Ishikawa (cell line): ENCODE data around the gene LIF.

Experiments
- CEBPB ChIP-seq: IDR thresholded peaks from 2 replicates; pipeline ENCODE4 v1.6.1; 2012
- CREB1 ChIP-seq: IDR thresholded peaks from 2 replicates; pipeline ENCODE4 v1.6.1; 2012; ENCODE audit warnings: low read depth
- EGR1 ChIP-seq: IDR thresholded peaks from 2 replicates; pipeline ENCODE4 v1.6.1; 2012
- EP300 ChIP-seq: IDR thresholded peaks from 2 replicates; pipeline ENCODE4 v1.6.1; 2012; ENCODE audit warnings: borderline replicate concordance
- NFIC ChIP-seq: IDR thresholded peaks from 2 replicates; pipeline ENCODE4 v1.6.1; 2012
- RAD21 ChIP-seq: IDR thresholded peaks from 2 replicates; pipeline ENCODE4 v1.6.1; 2012; ENCODE audit warnings: low read depth
- REST ChIP-seq: IDR thresholded peaks from 2 replicates; pipeline ENCODE4 v1.6.1; 2012; ENCODE audit warnings: low read depth, mild to moderate bottlenecking
- TAF1 ChIP-seq: IDR thresholded peaks from 2 replicates; pipeline ENCODE4 v1.6.1; 2012; ENCODE audit warnings: low read depth, mild to moderate bottlenecking
- TCF12 ChIP-seq: IDR thresholded peaks from 2 replicates; pipeline ENCODE4 v1.6.1; 2012; ENCODE audit warnings: low read depth
- TEAD4 ChIP-seq: IDR thresholded peaks from 2 replicates; pipeline ENCODE4 v1.6.1; 2012
- USF1 ChIP-seq: IDR thresholded peaks from 2 replicates; pipeline ENCODE4 v1.6.1; 2012
- YY1 ChIP-seq: IDR thresholded peaks from 2 replicates; pipeline ENCODE4 v1.6.1; 2012; ENCODE audit warnings: low read depth
- TF ChIP-seq, protein P1 (sequence below): IDR thresholded peaks from 2 replicates; pipeline ENCODE4 v1.6.1; 2012

DNA sequence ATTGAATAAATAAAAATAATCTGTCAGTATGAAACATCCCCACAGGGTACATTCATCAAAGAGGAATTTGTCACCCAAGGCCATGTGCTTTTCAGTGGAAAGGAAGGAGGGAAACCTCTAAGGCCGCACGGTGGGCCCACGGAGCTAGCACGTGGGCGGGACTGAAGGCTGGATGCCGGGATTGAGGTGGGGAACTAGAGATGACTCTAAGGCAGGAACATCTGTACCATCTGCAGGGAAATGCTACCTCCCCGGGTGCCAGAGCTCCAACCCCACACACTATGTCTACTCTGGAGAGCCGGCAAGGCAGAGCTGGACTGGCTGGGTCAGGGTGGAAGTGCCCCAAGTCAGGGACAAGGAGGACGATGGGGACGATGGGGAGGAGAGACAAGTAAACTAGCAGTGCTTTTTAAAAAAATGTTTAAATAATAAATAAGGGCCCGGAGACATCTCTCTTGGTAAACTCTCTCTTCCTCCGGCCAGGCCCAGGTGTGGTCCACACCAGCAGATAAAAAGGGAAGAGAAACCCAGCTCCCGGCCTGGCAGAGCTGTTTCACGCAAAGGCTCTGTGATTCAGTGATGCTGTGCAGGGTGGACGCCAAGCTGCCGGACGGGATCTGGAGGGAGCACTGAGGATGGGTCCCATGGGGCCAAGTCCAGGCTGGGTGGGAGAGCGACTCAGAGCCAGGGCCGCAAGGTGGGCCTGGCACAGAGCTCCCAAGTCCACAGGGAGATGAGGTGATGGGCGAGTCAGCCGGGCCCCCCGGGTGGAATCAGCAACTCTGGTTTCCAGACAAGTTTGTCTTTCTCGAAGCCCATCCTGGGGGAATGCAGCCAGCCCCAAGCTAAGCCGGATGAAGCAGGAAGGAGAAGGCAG is 5.8 kb downstream of the LIF start:
- TF ChIP-seq YY1 (no peak), REST (no peak), TCF12 (no peak), NFIC (no peak), TEAD4 (no peak), EP300 (no peak), TAF1 (no peak), CEBPB (no peak), RAD21 (no peak), EGR1 (no peak), USF1 (no peak), CREB1 (no peak)
- TF ChIP-seq, protein P1, sequence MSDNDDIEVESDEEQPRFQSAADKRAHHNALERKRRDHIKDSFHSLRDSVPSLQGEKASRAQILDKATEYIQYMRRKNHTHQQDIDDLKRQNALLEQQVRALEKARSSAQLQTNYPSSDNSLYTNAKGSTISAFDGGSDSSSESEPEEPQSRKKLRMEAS = 0 out of 2 replicates have a peak, but pooled peaks have one; percentile 22
